Panc1 (cell line): Measurements from ENCODE around the gene LLGL2. TPM values are rescaled to one million over a fixed set of nuclear protein-coding genes. Genes with fewer than 3 reads are reported as not detected.

Experiments used
- ATAC-seq: fragments of 200-7000 bp; cut with Tn5 transposase; 2 replicates; pipeline ENCODE4 v1.9.1; 2020; ENCODE audit warnings: mild to moderate bottlenecking, moderate library complexity
- BruUV-seq: library from RNA; stranded (reverse); fragments of 400-500 nt; replicated peaks from 2 replicates; lab custom pipeline; 2021; lab: Mats Ljungman, UMichigan
- CTCF ChIA-PET: fragments of 300-600 bp; sonication (Branson Sonifier 250); formaldehyde crosslinking; loops from one replicate; lab custom pipeline; 2022; ENCODE audit warnings: antibody characterized with exemption; lab: Charles Lee
- POLR2A ChIA-PET: fragments of 300-600 bp; sonication (Branson Sonifier 250); formaldehyde crosslinking; loops from one replicate; lab custom pipeline; 2022; ENCODE audit warnings: antibody characterized with exemption; lab: Charles Lee
- DNase-seq: peaks from one replicate; pipeline ENCODE4 v3.0.0-alpha.2; 2010; ENCODE audit warnings: low read depth, low spot score
- H3K27ac ChIP-seq: 2 replicates; pipeline ENCODE4 v1.5.1; 2011; ENCODE audit warnings: mild to moderate bottlenecking, low read length, inconsistent platforms
- H3K27me3 ChIP-seq: fragments of 200-500 bp; sonication (Bioruptor generic); 2 replicates; pipeline ENCODE4 v1.6.0; 2014; ENCODE audit warnings: low read length, inconsistent platforms; ENCODE audit not compliant: control insufficient read depth, insufficient read depth
- H3K36me3 ChIP-seq: fragments of 200-500 bp; sonication (Bioruptor generic); 2 replicates; pipeline ENCODE4 v1.5.1; 2014; ENCODE audit warnings: inconsistent platforms, mild to moderate bottlenecking, low read length, moderate library complexity; ENCODE audit not compliant: control insufficient read depth, insufficient read depth
- H3K4me1 ChIP-seq: 2 replicates; pipeline ENCODE4 v1.5.1; 2011; ENCODE audit warnings: inconsistent platforms, mild to moderate bottlenecking, low read length, moderate library complexity; ENCODE audit not compliant: control insufficient read depth, insufficient read depth
- H3K4me3 ChIP-seq, 2 experiments: 2 replicates each; pipeline ENCODE4 v1.5.1; 2011 to 2012; ENCODE audit warnings: low read depth in 2 of 2, low read length in 2 of 2, mild to moderate bottlenecking in 2 of 2, inconsistent platforms in 1 of 2, moderate library complexity in 1 of 2
- H3K9me3 ChIP-seq: fragments of 200-500 bp; sonication (Bioruptor generic); 2 replicates; pipeline ENCODE4 v1.5.1; 2014; ENCODE audit warnings: low read depth, mild to moderate bottlenecking, inconsistent platforms, low read length, moderate library complexity; ENCODE audit not compliant: control insufficient read depth, insufficient read depth
- CTCF ChIP-seq: fragments of 450-650 bp; IDR thresholded peaks from 2 replicates; pipeline ENCODE4 v1.5.1; 2017; ENCODE audit warnings: mild to moderate bottlenecking
- POLR2AphosphoS5 ChIP-seq: IDR thresholded peaks from 2 replicates; pipeline ENCODE4 v1.6.1; 2012; ENCODE audit warnings: mild to moderate bottlenecking, low read depth, low read length, moderate library complexity
- REST ChIP-seq, 2 experiments: IDR thresholded peaks; 2 replicates each; pipeline ENCODE4 v1.6.1; 2011 to 2012; ENCODE audit warnings: low read depth in 2 of 2, control low read depth in 1 of 2, low read length in 1 of 2, mild to moderate bottlenecking in 1 of 2, moderate library complexity in 1 of 2; ENCODE audit not compliant: insufficient read depth in 1 of 2
- SIN3A ChIP-seq: IDR thresholded peaks from 2 replicates; pipeline ENCODE4 v1.6.1; 2012; ENCODE audit warnings: low read depth, mild to moderate bottlenecking, low read length, moderate library complexity, borderline replicate concordance; ENCODE audit not compliant: insufficient read depth
- TCF7L2 ChIP-seq: IDR thresholded peaks from 2 replicates; pipeline ENCODE4 v1.6.1; 2011; ENCODE audit warnings: mild to moderate bottlenecking, low read depth, low read length, inconsistent platforms
- in situ Hi-C: cut with HindIII; loops from 2 replicates; pipeline ENCODE4 v1.10.0; 2016; ENCODE audit warnings: low sequenced_read_pairs, low pct_unique_long_range_greater_than_20kb
- intact Hi-C: fragments of 100-400 bp; cut with micrococcal nuclease; formaldehyde crosslinking; loops from one replicate; pipeline ENCODE4 v1.10.0; 2022; ENCODE audit not compliant: unreplicated experiment
- total RNA-seq: library from RNA; stranded (reverse); gene quantifications from one replicate; pipeline ENCODE4 v1.2.1, GENCODE V29; 2021; ENCODE audit not compliant: unreplicated experiment

The LLGL2 gene
- total RNA-seq, 1 experiment from 2014 or later, result 201 TPM

GRCh38 chr17:75549246-75550138, 24.0 kb downstream of the LLGL2 start:
- in situ Hi-C loops (no loop called here), intact Hi-C loops (no loop called here)
- CTCF ChIA-PET, result interaction anchor here (1.5 kb wide), 1 partner anchor 83 kb away, joined by 3 read pairs; the partner anchor contains the start of gene SMIM5
- POLR2A ChIA-PET, result no interaction called here
- no peaks in the 10 kb centered on the region for H3K27me3 ChIP-seq
- no TSS peak for BruUV-seq
- no peaks in the 10 kb centered on the region for H3K36me3 ChIP-seq
- TF ChIP-seq REST (IDR thresholded peaks at IDR 0.05; ENCODE audit: insufficient read depth in 1 of 2, low read depth in 2 of 2, low read length in 1 of 2), result no peak
- no peak for TF ChIP-seq TCF7L2
- ATAC-seq (peak; percentile 37), DNase-seq (no peak)
- H3K4me1 ChIP-seq, result peaks cover 23% of the 10 kb centered on the region
- no peak overlapping the region for H3K4me3 ChIP-seq
- no peaks in the 10 kb centered on the region for H3K9me3 ChIP-seq
- H3K27ac ChIP-seq, result no peak overlapping the region

- BruUV-seq, result no TSS peak
- ChIA-PET POLR2A (no interaction called here), CTCF (interaction anchor here (0.5 to 1.5 kb wide), 3 partner anchors 25 to 636 kb away, joined by 3 to 8 read pairs (median 4); partner anchors contain the start of gene SMIM5)
- intact Hi-C loops (no loop called here), in situ Hi-C loops (no loop called here)
- no peak overlapping the region for H3K4me3 ChIP-seq
- DNase-seq (no peak), ATAC-seq (no peak)
- H3K9me3 ChIP-seq, result no peaks in the 10 kb centered on the region
- no peaks in the 10 kb centered on the region for H3K36me3 ChIP-seq
- peaks cover 23% of the 10 kb centered on the region for H3K4me1 ChIP-seq
- no peaks in the 10 kb centered on the region for H3K27me3 ChIP-seq
- TF ChIP-seq POLR2AphosphoS5 (no peak), CTCF (no peak), REST (IDR thresholded peaks at IDR 0.05; ENCODE audit: insufficient read depth in 1 of 2, low read depth in 2 of 2, low read length in 1 of 2) (no peak), TCF7L2 (no peak), SIN3A (no peak)
- no peak overlapping the region for H3K27ac ChIP-seq
Measured at GRCh38 chr17:75550139-75550465, 24.6 kb downstream of the LLGL2 start.
